ENCODE data around the gene GPR68. TPM values are rescaled to one million over a fixed set of nuclear protein-coding genes. Genes with fewer than 3 reads are reported as not detected.

The GPR68 gene, protein sequence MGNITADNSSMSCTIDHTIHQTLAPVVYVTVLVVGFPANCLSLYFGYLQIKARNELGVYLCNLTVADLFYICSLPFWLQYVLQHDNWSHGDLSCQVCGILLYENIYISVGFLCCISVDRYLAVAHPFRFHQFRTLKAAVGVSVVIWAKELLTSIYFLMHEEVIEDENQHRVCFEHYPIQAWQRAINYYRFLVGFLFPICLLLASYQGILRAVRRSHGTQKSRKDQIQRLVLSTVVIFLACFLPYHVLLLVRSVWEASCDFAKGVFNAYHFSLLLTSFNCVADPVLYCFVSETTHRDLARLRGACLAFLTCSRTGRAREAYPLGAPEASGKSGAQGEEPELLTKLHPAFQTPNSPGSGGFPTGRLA
- total RNA-seq (2014; rRNA removed; shearing (Covaris generic)): 10.1 and 11.6 TPM in 2 replicates

- DNase-seq (ENCODE audit: low read depth): peak; percentile 90
These were observed at the start of gene GPR68 for GRCh38 chr14:91244501-91244901. Gene GPR68 (minus strand): TSS chr14:91244704. CDS start chr14:91235050, 9,654 bp downstream.

DNA sequence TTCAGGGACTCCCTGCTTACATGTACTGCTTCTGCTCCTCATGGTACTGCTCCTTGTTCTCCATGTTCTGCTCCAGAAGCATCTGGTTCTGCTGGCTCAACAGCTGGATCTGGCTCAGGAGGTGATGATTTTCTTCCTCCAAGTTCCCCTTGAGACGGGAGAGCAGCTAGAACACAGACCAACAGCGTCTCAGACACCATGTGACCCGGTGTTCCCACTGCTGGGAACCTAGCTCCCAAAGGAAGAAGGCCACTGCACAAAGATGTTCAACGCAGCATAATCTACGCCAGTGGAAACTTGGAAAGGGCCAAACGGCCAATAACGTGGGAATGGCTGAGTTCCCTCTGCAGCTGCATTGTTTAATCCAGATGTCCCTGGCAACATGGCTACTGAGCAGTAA is 49.6 kb upstream of the GPR68 start:
- DNase-seq (ENCODE audit: low read depth): no peak

DNA sequence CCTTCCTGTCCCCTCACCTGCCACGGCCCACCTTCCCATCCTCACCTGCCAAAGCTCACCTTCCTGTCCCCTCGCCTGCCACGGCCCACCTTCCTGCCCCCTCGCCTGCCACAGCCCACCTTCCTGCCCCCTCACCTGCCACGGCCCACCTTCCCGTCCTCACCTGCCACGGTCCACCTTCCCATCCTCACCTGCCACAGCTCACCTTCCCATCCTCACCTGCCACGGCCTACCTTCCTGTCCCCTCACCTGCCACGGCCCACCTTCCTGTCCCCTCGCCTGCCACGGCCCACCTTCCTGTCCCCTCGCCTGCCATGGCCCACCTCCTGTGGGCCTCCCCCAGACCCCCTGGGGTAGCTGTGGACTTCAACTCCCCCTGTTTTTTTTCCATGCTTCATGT is 48.8 kb upstream of the GPR68 start:
- no peak for DNase-seq (ENCODE audit: low read depth)

DNA sequence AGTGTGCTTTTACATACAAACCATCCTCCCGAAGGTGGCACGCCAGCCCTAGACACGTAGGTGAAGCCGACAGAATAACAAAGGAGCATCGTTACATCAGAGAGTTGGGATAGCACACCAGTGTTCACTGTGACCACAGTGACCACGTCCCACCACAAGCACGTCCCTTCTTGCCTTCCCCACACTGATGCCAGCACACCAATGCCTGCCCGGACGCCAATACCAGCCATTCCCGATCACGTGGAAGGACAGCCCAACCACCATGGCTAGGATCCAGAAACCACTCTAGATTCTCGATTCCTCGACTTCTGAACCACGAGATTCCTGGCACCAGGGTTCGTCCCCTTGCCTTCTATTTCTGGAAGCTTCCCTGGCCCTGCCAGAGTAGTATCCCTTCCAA is 48.0 kb upstream of the GPR68 start:
- no peak for DNase-seq (ENCODE audit: low read depth)

DNA sequence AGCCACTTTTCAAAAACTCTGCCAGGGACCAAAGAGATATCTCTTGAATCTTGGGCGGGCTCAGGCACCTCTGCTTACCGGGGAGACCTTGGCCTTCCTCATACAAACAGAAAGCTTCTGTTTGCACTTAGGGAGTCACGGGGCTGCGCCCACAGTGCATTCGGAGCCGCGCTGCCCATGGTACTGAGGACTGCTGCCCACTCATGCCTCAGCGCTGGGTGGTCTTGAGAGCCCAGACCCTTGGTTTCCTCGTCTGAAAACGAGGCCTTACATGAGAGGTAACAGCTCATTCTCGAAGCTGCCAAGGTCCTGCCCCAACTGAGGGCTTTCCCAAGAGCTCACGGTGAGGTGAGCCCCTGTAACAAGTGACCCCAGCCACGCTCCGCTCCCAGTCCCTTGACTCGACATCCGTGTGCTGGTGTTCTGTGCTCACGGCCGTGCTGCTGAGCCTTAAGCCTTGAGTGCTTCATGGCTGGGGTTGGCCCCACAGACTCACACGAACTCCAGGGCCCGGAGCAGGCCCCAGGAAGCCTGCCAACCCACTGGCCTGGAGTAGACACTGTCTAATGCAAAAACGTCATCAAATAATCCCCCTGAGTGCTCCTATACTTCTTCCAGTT is 47.4 kb upstream of the GPR68 start:
- DNase-seq (ENCODE audit: low read depth): no peak

GRCh38 chr14:91290986-91291385 is 46.5 kb upstream of the GPR68 start:
- no peak for DNase-seq (ENCODE audit: low read depth)

GRCh38 chr14:91289464-91289863 is 45.0 kb upstream of the GPR68 start:
- no peak for DNase-seq (ENCODE audit: low read depth)

GRCh38 chr14:91288876-91289275 is 44.4 kb upstream of the GPR68 start:
- DNase-seq (ENCODE audit: low read depth): no peak

GRCh38 chr14:91286530-91286937 is 42.0 kb upstream of the GPR68 start:
- DNase-seq (ENCODE audit: low read depth): peak; percentile 76

DNA sequence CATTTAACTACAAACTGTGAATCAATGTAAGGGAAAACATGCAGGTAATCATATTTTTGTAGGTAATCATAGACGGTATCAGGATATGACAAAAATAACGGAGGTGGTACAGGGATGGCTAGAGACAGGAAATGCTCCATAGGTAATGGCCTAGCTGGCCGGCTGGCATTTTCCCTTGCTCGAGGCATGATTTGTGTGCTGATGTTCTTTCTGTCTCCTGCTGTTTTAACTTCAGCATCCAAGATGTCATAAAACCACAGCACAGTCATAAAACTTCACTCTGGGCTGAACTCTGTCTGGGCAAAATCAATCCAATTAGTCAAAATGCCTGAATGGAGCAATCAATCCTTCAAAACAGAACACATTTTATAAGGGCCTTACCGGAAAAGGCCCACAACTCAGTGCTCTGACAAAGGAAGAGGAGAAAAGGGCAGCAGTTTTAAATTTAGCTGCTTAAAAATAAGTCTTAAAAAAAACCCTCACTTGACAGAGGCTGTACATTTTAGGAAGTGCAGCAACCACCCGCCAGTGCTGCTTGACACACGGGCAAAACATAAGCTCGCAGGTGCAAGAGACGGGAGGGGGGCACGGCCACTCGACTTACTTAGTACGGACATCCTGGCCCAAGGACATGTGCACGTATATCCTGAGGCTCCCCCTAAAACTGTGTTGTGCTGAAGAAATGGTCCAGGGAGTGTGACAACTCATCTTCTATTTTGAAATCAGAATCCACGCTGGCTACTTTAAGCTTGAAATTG is 40.5 kb upstream of the GPR68 start:
- peak; percentile 57 for DNase-seq (ENCODE audit: low read depth)

GRCh38 chr14:91284146-91284790 is 39.8 kb upstream of the GPR68 start:
- peak; percentile 85 for DNase-seq (ENCODE audit: low read depth)

DNA sequence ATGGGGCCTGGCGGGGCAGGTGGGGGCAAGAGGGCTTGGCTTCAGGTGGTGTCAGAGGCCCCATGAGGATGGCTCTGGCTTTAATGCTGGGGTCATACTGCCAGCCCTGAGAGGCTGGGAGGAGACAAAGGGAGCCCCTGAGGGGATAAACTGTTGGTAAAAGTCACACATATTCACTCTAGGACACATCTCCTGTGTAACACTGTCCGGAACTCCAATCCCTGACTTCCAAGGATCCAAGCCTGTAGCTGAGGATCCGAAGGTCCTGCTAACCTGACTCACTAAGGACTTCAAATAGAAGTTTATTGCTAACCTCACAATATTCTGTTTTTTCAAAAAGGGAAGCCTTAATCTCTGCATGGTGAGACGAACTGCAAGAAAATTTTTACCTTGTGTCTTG is 39.2 kb upstream of the GPR68 start:
- no peak for DNase-seq (ENCODE audit: low read depth)

DNA sequence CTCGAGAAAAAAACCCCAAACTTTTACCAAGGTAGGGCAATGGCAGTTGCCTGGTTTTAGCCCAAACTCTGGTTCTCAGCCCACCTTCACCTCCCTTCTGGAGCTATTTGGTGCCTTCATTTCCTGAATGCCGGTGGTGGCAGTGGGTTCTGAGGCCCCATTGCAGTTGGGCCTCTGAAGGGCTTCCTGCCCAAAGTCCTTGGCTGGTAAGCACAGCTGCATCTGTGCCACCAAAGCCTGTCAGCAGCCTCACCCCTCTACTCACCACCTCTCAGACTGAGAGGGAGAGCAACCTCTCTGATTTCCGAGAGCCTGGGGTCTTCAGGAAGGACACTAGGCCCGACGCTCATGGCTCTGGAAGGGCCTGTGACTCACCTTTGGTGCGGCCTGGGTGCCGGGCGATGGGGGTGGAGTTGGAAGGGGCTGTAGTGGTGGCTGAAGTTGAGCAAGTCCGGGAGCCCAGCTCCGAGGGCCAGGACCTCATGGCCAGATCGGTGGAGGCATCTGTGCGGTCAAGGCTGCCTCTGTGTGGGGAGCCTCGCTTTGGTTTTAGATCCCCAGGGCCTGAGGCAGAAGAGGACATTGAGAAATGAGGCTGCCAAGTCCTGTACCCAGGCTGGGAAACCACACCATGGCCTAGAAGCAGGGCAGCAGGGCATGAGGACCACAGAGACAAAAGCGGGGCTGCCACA is 38.6 kb upstream of the GPR68 start:
- no peak for DNase-seq (ENCODE audit: low read depth)

GRCh38 chr14:91281346-91281745 is 36.8 kb upstream of the GPR68 start:
- peak; percentile 74 for DNase-seq (ENCODE audit: low read depth)

- DNase-seq (ENCODE audit: low read depth): no peak
These were observed 35.6 kb upstream of the GPR68 start for GRCh38 chr14:91280129-91280528.

GRCh38 chr14:91279354-91279753 is 34.9 kb upstream of the GPR68 start:
- DNase-seq (ENCODE audit: low read depth): no peak

DNA sequence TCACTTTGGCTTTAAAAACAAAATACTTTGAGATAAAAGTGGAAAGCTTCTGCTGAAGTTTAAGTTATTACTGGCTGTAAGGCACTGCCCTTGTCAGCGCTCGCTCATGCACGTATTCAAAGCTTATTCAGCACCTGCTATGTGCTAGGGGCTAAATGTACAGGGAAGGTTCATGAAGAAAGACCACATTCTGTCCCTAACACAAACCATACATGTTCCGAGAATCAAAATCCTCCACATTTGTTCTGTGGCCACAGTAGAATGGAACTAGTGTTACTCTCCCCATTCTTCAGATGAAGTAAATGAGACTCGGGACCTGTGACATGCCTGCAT is 33.8 kb upstream of the GPR68 start:
- no peak for DNase-seq (ENCODE audit: low read depth)

- no peak for DNase-seq (ENCODE audit: low read depth)
These were observed 33.3 kb upstream of the GPR68 start for GRCh38 chr14:91277546-91278382.

GRCh38 chr14:91274796-91275195 is 30.3 kb upstream of the GPR68 start:
- DNase-seq (ENCODE audit: low read depth): no peak

DNA sequence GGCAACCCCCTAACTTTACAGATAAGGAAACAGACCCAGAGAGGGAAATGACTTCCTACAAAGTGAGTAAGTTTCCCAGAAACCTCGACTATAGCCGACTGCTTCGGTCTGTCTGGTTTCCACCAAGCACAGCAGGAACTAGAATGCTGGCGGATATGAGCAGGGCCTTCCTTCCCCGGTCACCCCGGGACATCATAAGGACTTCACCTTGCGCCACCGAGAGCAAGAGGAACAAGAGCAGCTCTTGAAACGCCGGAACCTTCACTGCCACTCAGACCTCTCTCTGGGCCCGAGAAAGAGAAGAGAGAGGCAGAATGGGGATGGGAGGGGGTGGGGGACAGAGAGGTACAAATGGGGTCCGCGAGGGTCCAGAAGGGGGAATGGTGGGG is 29.4 kb upstream of the GPR68 start:
- no peak for DNase-seq (ENCODE audit: low read depth)

Data from Daoy (cell line).